HepG2 (cell line): Measurements from ENCODE around the gene COL18A1. TPM values are rescaled to one million over a fixed set of nuclear protein-coding genes. Genes with fewer than 3 reads are reported as not detected.

ENCODE experiments used
- ATAC-seq: fragments of 200-7000 bp; cut with Tn5 transposase; 3 replicates; pipeline ENCODE4 v1.9.1; 2020; ENCODE audit warnings: mild to moderate bottlenecking, moderate library complexity
- BruUV-seq: library from RNA; stranded (reverse); fragments of 400-500 nt; replicated peaks from 2 replicates; lab custom pipeline; 2021; lab: Mats Ljungman, UMichigan
- CTCF ChIA-PET: fragments of 300-600 bp; formaldehyde crosslinking; extraction: SDS; loops from one replicate; lab custom pipeline; 2021; ENCODE audit warnings: low total read pairs, inconsistent platforms, low intra/inter-chr PET ratio; lab: Yijun Ruan, JAX
- POLR2A ChIA-PET: fragments of 350-600 bp; sonication (Branson Sonifier 250); formaldehyde crosslinking; loops from one replicate; lab custom pipeline; 2020; ENCODE audit warnings: antibody characterized with exemption, inconsistent platforms; lab: Yijun Ruan, JAX
- DNase-seq: peaks from one replicate; pipeline ENCODE4 v3.0.0-alpha.2; 2015; ENCODE audit warnings: low spot score
- FAIRE-seq: peaks from 3 replicates; lab custom pipeline; 2011; peaks lifted over from hg19 to GRCh38; lab: Jason Lieb, UNC
- H2AFZ ChIP-seq: one replicate; pipeline ENCODE4 v1.6.1; 2011; ENCODE audit warnings: low read length, inconsistent platforms
- H3K27ac ChIP-seq: fragments of 300-600 bp; 3 replicates; pipeline ENCODE4 v1.8.0; 2011; ENCODE audit warnings: mixed run types, mild to moderate bottlenecking, mixed read lengths, low read length, inconsistent platforms; ENCODE audit not compliant: insufficient read depth; ENCODE audit errors: extremely low read length
- H3K27me3 ChIP-seq, 2 experiments: fragments of 200-600 bp in 1 of 2; 2 replicates in 1 of 2; 3 replicates in 1 of 2; pipeline versions ENCODE4 v1.6.0 to v1.8.0; 2011; ENCODE audit warnings: low read length in 2 of 2, mild to moderate bottlenecking in 2 of 2, moderate library complexity in 2 of 2, inconsistent platforms in 1 of 2; ENCODE audit not compliant: insufficient read depth in 2 of 2, control insufficient read depth in 1 of 2
- H3K36me3 ChIP-seq, 2 experiments: fragments of 200-600 bp in 1 of 2; replicated peaks in 1 of 2; 2 replicates in 1 of 2; 3 replicates in 1 of 2; pipeline versions ENCODE4 v1.5.1 to v1.8.0; 2011; ENCODE audit warnings: low read length in 2 of 2, inconsistent platforms in 1 of 2; ENCODE audit not compliant: insufficient read depth in 2 of 2, control insufficient read depth in 1 of 2
- H3K4me1 ChIP-seq: 2 replicates; pipeline ENCODE4 v1.5.1; 2012; ENCODE audit warnings: low read length, inconsistent platforms; ENCODE audit not compliant: insufficient read depth
- H3K4me2 ChIP-seq: 2 replicates; pipeline ENCODE4 v1.6.0; 2011; ENCODE audit warnings: low read depth, low read length, inconsistent platforms
- H3K4me3 ChIP-seq, 3 experiments: fragments of 200-600 bp in 1 of 3; sonication (generic), shearing (Covaris generic) in 1 of 3; replicated peaks in 1 of 3; 2 replicates each; pipeline ENCODE4 v1.5.1; 2011 to 2016; ENCODE audit warnings: low read length in 3 of 3, inconsistent platforms in 2 of 3, low read depth in 2 of 3, mild to moderate bottlenecking in 2 of 3, control low read depth in 1 of 3, mixed read lengths in 1 of 3; ENCODE audit not compliant: insufficient read depth in 1 of 3
- H3K79me2 ChIP-seq: one replicate; pipeline ENCODE4 v1.6.1; 2011; ENCODE audit warnings: low read length, inconsistent platforms; ENCODE audit not compliant: insufficient read depth
- H3K9ac ChIP-seq: 2 replicates; pipeline ENCODE4 v1.6.0; 2011; ENCODE audit warnings: mild to moderate bottlenecking, low read depth, low read length, inconsistent platforms; ENCODE audit not compliant: insufficient read depth
- H3K9me3 ChIP-seq: 2 replicates; pipeline ENCODE4 v1.5.1; 2012; ENCODE audit warnings: mild to moderate bottlenecking, low read length
- H4K20me1 ChIP-seq: 2 replicates; pipeline ENCODE4 v1.6.0; 2011; ENCODE audit warnings: inconsistent platforms, mild to moderate bottlenecking, low read length, moderate library complexity; ENCODE audit not compliant: insufficient read depth
- ATF1 ChIP-seq: IDR thresholded peaks from 2 replicates; pipeline ENCODE4 v1.6.1; 2016; ENCODE audit warnings: mild to moderate bottlenecking, control low read depth
- BRCA1 ChIP-seq: sonication (generic); formaldehyde crosslinking; IDR thresholded peaks from 2 replicates; pipeline ENCODE4 v1.4.0; 2020; ENCODE audit warnings: missing genetic modification reagents
- ELF1 ChIP-seq: sonication (generic); formaldehyde crosslinking; IDR thresholded peaks from 2 replicates; pipeline ENCODE4 v1.4.0; 2020; ENCODE audit warnings: missing genetic modification reagents
- ELF4 ChIP-seq: sonication (generic); formaldehyde crosslinking; IDR thresholded peaks from 2 replicates; pipeline ENCODE4 v1.5.0; 2020; ENCODE audit warnings: missing genetic modification reagents, mild to moderate bottlenecking, moderate library complexity, borderline replicate concordance
- KDM6A ChIP-seq: IDR thresholded peaks from 2 replicates; pipeline ENCODE4 v1.6.1; 2016; ENCODE audit warnings: low read depth
- NPAS2 ChIP-seq: sonication (generic); formaldehyde crosslinking; IDR thresholded peaks from 2 replicates; pipeline ENCODE4 v1.8.0; 2022; ENCODE audit warnings: mild to moderate bottlenecking, missing genetic modification reagents, borderline replicate concordance
- SIN3A ChIP-seq: IDR thresholded peaks from 2 replicates; pipeline ENCODE4 v1.6.1; 2011; ENCODE audit warnings: low read depth, mild to moderate bottlenecking, control low read depth, low read length, borderline replicate concordance
- TCF7 ChIP-seq: sonication (generic); IDR thresholded peaks from 2 replicates; pipeline ENCODE4 v1.6.1; 2016; ENCODE audit warnings: antibody characterized with exemption, low read depth
- TGIF2 ChIP-seq: IDR thresholded peaks from 2 replicates; pipeline ENCODE4 v1.6.1; 2016; ENCODE audit warnings: control low read depth, missing compliant biosample characterization
- ZIK1 ChIP-seq: sonication (generic); formaldehyde crosslinking; IDR thresholded peaks from 2 replicates; pipeline ENCODE4 v1.5.0; 2020; ENCODE audit warnings: mild to moderate bottlenecking, low read depth, missing genetic modification reagents, borderline replicate concordance
- ZNF230 ChIP-seq: sonication (generic); formaldehyde crosslinking; IDR thresholded peaks from 2 replicates; pipeline ENCODE4 v1.4.0; 2020; ENCODE audit warnings: mild to moderate bottlenecking, missing genetic modification reagents
- WGBS: methylation state at CpG from one replicate; pipeline ENCODE4 v1.1.6; 2017; ENCODE audit warnings: low lambda C conversion rate; 5-methylcytosine and 5-hydroxymethylcytosine counted together
- in situ Hi-C: cut with HindIII; loops from 2 replicates; pipeline ENCODE4 v1.10.0; 2017; ENCODE audit warnings: low pct_unique_long_range_greater_than_20kb; ENCODE audit not compliant: extremely low pct_ligation_motif_present
- intact Hi-C: fragments of 100-400 bp; cut with micrococcal nuclease; formaldehyde crosslinking; loops from one replicate; pipeline ENCODE4 v1.10.0; 2022; ENCODE audit not compliant: unreplicated experiment
- polyA plus RNA-seq, 8 experiments: library from polyadenylated mRNA; depleted of rRNA in 3 of 8; stranded (reverse) in 7 of 8; unstranded in 1 of 8; fragments of >200 nt; fragmentation: Illumina TruSeq in 4 of 8; extraction: Trizol in 4 of 8; gene quantifications; 2 replicates each; pipeline versions ENCODE4 v1.2.1 to v1.2.3, GENCODE V29; 2011 to 2016; ENCODE audit warnings: low read depth in 4 of 8, missing spikeins in 1 of 8, mixed read lengths in 1 of 8; ENCODE audit not compliant: insufficient read depth in 1 of 8
- total RNA-seq, 5 experiments: library from RNA; depleted of rRNA; stranded (reverse); fragments of >200 nt; fragmentation: Illumina TruSeq; extraction: Trizol; gene quantifications; 2 replicates each; pipeline ENCODE4 v1.2.3, GENCODE V29; 2016; ENCODE audit warnings: low read depth in 1 of 5
- TF ChIP-seq, protein P1 (sequence below): sonication (generic); formaldehyde crosslinking; IDR thresholded peaks from 2 replicates; pipeline ENCODE4 v1.5.0; 2020; ENCODE audit warnings: mild to moderate bottlenecking, low read depth, missing genetic modification reagents, borderline replicate concordance
- TF ChIP-seq, protein P2 (sequence below): sonication (generic); formaldehyde crosslinking; IDR thresholded peaks from 2 replicates; pipeline ENCODE4 v1.4.0; 2020; ENCODE audit warnings: missing genetic modification reagents, borderline replicate concordance

The COL18A1 gene
- total and polyA plus RNA-seq, 2 of the 13 experiments (the other 11 are each of a cell fraction or from before 2014, with no cell fraction given) = 79.0 to 102 TPM

DNA sequence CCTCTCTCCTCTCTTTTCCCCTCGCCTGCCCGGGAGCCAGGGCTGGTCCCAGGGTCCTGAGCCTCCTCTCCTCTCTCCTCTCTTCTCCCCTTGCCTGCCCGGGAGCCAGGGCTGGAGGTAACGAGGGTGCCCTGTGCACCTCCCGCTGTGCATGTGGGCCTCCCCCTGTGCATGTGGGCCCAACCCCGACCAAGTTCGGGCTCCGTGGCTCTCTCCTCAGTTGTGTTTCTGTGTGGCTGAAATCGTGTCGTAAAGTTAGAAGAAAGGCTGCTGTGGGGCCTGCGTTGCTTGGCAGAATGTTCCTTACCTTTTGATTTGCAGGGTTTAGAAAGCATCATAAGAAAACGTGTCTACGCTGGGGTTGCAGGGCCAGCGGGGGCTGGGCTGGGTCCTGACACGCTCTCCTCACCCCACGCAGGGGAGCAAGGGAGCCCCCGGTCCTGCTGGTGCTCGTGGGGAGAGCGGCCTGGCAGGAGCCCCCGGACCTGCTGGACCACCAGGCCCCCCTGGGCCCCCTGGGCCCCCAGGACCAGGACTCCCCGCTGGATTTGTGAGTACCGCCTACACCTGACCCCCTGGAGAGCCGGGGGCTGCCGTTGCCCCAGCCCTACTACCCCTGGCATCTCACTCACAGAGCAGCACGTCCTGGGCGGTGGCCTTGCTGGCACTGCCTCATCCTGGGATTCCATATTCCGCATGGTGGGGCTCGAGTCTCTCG, 81.6 kb downstream of the COL18A1 start:
- POLR2A ChIA-PET = no interaction called here
- no peak overlapping the region for H3K4me2 ChIP-seq
- WGBS = 94% methylated on average over 16 of the region's 29 CpGs
- H3K9ac ChIP-seq = no peak overlapping the region
- no peak overlapping the region for H3K4me3 ChIP-seq
- no peak overlapping the region for H3K27ac ChIP-seq
- CTCF ChIA-PET = no interaction called here
- H4K20me1 ChIP-seq = no peaks in the 10 kb centered on the region
- H3K79me2 ChIP-seq = no peaks in the 10 kb centered on the region
- peaks cover 12 to 30% of the 10 kb centered on the region in 2 experiments for H3K36me3 ChIP-seq
- TF ChIP-seq ZNF230 (CRISPR knock-in tag) (no peak), ELF4 (CRISPR knock-in tag) (no peak), ATF1 (CRISPR knock-in tag) (no peak), TCF7 (no peak), ZIK1 (no peak), KDM6A (no peak), ELF1 (CRISPR knock-in tag) (no peak), TGIF2 (CRISPR knock-in tag) (no peak), BRCA1 (no peak), NPAS2 (CRISPR knock-in tag) (no peak), SIN3A (no peak)
- TF ChIP-seq, protein P1, sequence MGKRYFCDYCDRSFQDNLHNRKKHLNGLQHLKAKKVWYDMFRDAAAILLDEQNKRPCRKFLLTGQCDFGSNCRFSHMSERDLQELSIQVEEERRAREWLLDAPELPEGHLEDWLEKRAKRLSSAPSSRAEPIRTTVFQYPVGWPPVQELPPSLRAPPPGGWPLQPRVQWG (CRISPR knock-in tag) = no peak
- TF ChIP-seq, protein P2, sequence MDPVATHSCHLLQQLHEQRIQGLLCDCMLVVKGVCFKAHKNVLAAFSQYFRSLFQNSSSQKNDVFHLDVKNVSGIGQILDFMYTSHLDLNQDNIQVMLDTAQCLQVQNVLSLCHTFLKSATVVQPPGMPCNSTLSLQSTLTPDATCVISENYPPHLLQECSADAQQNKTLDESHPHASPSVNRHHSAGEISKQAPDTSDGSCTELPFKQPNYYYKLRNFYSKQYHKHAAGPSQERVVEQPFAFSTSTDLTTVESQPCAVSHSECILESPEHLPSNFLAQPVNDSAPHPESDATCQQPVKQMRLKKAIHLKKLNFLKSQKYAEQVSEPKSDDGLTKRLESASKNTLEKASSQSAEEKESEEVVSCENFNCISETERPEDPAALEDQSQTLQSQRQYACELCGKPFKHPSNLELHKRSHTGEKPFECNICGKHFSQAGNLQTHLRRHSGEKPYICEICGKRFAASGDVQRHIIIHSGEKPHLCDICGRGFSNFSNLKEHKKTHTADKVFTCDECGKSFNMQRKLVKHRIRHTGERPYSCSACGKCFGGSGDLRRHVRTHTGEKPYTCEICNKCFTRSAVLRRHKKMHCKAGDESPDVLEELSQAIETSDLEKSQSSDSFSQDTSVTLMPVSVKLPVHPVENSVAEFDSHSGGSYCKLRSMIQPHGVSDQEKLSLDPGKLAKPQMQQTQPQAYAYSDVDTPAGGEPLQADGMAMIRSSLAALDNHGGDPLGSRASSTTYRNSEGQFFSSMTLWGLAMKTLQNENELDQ (CRISPR knock-in tag) = no peak
- FAIRE-seq = no peak
- in situ Hi-C loops (no loop called here), intact Hi-C loops (no loop called here)
- no peaks in the 10 kb centered on the region for H3K27me3 ChIP-seq
- H3K9me3 ChIP-seq = no peaks in the 10 kb centered on the region
- no TSS peak for BruUV-seq
- no peak for DNase-seq
- H3K4me1 ChIP-seq = no peaks in the 10 kb centered on the region; the same call in 1 of the 2 replicates
- no peak overlapping the region for H2AFZ ChIP-seq
- no peak for ATAC-seq
